Fibroblast of skin of scalp (primary cell): ENCODE data around the gene PLXNA4.

ENCODE experiments used
- DNase-seq: peaks from one replicate; pipeline ENCODE4 v3.0.0-alpha.2; 2013

Gene PLXNA4

DNA sequence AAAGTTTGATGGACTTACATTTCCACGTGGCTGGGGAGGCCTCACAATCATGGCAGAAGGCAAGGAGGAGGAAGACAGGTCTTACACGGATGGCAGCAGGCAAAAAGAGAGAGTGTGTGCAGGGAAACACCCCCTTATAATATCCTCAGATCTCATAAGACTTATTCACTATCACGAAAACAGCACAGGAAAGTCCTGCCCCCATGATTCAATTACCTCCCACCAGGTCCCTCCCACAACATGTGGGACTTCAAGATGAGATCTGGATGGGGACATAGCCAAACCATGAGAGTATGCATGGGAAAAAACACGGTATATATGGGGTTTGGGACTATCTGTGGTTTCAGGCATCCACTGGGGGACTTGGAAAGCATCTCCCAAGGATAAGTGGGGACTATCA is 78.0 kb downstream of the PLXNA4 start:
- DNase-seq, result no peak

- DNase-seq, result no peak
These were observed 79.2 kb downstream of the PLXNA4 start for GRCh38 chr7:132497098-132497497.

DNA sequence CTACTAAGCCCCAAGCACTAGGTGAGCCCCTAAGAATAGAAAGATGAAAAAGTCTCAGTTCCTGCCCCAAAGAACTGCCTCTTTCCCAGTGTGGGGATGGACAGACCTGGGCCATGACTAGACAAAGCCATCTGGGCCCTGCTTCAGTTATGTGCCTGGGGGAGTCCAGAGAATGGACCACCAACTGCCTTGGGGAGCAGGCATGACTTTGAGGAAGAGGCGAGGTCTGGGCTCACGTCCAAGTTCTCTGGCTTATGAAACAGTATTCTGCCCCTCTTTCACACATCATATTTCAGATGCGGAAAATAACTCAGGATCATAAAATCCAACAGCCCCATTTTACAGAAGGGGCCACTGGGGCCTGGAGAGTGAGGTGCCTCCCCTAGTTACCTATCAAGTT is 80.3 kb downstream of the PLXNA4 start:
- no peak for DNase-seq

GRCh38 chr7:132494474-132494873 is 81.8 kb downstream of the PLXNA4 start:
- no peak for DNase-seq

- DNase-seq, result no peak
These were observed 83.3 kb downstream of the PLXNA4 start for GRCh38 chr7:132492823-132493445.

DNA sequence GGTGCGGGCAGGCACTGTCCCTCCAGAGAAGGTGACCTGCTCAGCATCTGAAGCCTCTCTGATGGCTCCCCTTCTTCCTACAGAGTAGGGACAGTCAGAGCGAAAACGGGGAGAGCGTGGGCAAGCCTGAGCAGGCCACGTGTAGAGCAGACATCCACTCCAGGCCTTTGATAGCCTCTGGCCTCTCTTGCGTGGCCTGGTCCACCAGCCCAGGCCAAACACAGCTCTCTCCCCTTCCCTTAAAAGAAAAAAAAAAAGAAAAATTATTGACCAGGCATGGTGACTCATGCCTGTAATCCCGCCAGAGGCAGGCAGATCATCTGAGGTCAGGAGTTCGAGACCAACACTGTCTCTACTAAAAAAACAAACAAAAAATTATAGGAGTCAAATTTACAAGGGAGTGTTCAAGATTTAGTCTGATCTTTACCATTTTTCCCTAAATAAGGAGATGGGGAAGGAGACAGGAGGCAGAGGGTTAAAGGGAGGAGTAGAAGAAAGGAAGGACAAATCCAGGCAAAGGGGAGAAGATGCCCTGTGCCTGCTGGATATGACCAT is 84.8 kb downstream of the PLXNA4 start:
- DNase-seq, result peak; percentile 27

GRCh38 chr7:132490474-132490873 is 85.8 kb downstream of the PLXNA4 start:
- no peak for DNase-seq

GRCh38 chr7:132489776-132490237 is 86.5 kb downstream of the PLXNA4 start:
- no peak for DNase-seq

DNA sequence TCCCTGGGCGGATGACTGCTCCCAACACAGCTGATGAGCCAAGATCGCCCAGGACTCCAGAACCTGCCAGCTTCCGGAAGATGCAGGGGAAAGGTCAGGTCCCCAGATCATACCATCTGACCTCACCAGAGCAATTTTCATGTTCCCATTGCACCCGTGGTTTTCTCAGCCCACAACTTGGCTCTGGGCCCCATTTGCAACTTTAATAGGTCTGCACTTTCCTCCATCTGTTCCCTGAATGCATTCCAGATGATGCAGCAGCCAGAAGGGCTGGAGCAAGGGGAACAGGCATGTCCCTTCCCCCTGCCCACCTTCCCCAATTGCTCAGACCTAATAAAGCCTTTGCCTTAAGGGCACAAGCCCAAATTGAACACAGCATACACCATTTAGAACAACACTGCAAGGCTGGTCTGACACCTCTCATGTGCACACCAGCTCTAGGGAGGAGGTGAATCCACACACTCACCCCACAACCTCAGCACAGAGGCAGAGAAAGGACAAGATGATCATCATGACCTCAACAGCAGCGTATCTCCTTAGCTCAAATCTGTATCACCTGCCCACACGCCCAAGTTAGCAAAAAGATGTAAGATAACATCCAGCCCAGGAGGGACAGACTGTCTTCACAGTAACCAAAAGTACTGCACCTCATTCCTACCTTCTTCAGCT is 87.5 kb downstream of the PLXNA4 start:
- DNase-seq, result peak; percentile 14

- no peak for DNase-seq
These were observed 90.0 kb downstream of the PLXNA4 start for GRCh38 chr7:132486274-132486610.

GRCh38 chr7:132485600-132486273 is 90.5 kb downstream of the PLXNA4 start:
- no peak for DNase-seq

GRCh38 chr7:132485136-132485535 is 91.1 kb downstream of the PLXNA4 start:
- no peak for DNase-seq

DNA sequence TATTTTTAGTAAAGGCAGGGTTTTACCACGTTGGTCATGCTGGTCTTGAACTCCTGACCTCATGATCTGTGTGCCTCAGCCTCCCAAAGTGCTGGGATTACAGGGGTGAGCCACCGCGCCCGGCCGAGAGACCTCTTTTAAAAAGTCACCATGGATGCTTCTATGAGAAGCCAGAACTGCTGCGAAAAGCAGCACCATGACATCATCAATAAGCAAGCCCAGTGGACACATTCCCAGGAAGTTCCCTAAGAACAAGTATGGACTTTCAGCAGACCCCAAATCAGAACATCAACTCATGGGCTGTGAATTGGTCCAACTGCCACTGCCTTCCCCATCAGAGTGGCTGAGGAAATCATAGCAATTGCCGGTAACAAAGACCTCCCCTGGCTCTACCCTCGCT is 93.4 kb downstream of the PLXNA4 start:
- no peak for DNase-seq

DNA sequence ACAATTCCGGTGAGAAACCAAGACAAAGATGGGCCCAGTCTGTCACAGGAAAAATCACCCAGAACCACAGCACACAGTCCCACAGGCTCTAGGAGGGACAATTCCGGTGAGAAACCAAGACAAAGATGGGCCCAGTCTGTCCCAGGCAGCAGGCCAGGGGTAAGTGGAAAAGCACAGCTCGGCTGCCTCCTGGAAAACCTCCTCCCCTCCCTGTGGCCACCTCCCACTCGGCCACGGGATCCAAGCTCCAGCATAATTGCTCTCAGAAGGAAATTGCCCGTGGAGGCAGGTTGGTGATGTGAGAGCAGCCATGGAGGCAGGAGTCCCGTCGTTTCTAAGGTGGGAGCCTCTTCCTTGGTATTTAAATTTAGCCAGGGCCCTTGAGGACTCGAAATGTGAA is 95.7 kb downstream of the PLXNA4 start:
- DNase-seq, result no peak

GRCh38 chr7:132476541-132476940 is 99.7 kb downstream of the PLXNA4 start:
- no peak for DNase-seq

DNA sequence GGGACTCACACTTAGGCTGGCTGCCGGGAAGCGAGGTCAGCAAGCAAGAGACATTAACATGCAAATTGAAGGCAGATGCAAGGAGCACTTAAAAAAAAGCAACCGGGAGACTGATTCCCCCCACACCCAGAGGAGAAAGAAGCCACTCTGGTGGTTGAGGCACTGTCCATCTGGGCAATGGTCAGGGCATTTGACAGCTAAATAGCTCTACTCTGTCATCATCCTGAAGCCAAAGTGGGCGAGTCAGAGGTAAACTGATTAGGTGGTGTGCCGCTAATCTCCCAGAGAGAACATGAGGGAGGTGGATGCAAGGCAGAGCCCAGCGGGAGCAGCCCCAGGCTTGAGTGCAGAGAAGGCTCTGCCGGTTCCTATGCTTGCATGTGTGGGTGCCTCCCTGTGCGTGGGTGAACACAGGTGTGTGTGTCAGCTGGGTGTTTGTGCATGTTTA is 100.6 kb downstream of the PLXNA4 start:
- DNase-seq, result no peak

- no peak for DNase-seq
These were observed 101.1 kb downstream of the PLXNA4 start for GRCh38 chr7:132475037-132475668.

DNA sequence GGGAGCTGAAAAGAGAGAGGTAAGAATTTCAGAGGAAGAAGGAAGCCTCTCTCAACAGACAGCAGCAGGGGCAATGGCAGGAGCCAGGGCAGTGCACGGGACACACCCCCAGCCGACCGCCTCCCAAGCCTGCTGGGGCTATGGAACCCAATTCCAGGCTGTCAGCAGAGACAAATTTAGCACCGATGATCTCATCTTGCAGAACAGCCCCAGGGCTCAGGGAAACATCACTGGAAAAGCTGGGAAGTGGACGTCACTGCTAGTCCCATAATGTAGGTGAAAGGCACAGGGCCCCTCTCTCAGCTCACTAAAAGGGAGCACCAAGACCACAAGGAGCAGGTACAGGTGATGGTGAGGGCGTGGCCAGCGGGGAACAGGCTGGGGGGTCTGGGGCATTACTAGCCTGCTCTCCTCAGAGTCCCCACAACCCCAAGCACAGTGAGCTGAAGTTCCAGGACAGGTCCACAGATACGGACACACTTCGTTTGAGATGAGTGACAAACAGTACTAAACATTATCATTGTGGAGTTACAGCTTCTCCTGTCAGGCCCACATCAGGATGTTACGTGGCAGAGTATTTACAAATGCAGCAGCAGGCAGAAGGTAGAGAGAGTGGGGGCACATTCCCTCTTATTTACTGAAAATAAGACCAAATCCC is 103.7 kb downstream of the PLXNA4 start:
- DNase-seq, result peak; percentile 81

DNA sequence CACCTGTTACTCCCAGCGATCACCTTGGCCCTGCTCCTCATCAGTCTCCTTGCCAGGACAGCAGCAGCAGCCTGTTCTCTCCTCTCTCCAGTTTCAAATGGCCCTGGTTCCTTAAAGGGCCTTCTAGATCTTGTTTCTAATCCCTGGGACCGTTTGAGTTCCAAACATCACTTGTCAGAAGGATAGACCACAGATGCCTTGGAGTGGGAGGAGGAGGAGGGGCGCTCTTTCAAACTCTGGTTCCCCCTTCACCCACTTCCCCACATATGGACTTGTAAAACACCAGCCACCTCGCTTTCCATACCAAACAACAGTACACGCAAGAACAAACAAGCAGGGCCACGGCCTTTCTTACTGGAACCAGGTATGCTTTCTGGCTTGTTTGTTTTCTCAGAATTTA is 104.8 kb downstream of the PLXNA4 start:
- no peak for DNase-seq

- DNase-seq, result no peak
These were observed 106.6 kb downstream of the PLXNA4 start for GRCh38 chr7:132469681-132470080.

- no peak for DNase-seq
These were observed 107.0 kb downstream of the PLXNA4 start for GRCh38 chr7:132469264-132469663.

- DNase-seq, result no peak
These were observed 109.9 kb downstream of the PLXNA4 start for GRCh38 chr7:132466367-132466766.

GRCh38 chr7:132465516-132465915 is 110.8 kb downstream of the PLXNA4 start:
- DNase-seq, result no peak
